ENCODE data around the gene TAF12. TPM values are rescaled to one million over a fixed set of nuclear protein-coding genes. Genes with fewer than 3 reads are reported as not detected.

The TAF12 gene
- total RNA-seq, 1 donor from 2014 or later = 25.9 TPM

- FAIRE-seq = no peak
Observed at GRCh38 chr1:28565040-28565439, 77.8 kb downstream of the TAF12 start.

GRCh38 chr1:28564310-28564709 lies 78.6 kb downstream of the TAF12 start:
- H3K36me3 ChIP-seq (ENCODE audit: insufficient read depth, low read length) = peaks cover 42% of the 10 kb centered on the region

More at GRCh38 chr1:28565040-28565439, 77.8 kb downstream of the TAF12 start:
- Mint-ChIP-seq H3K27me3 (ENCODE audit: low read depth, unreplicated experiment) (no peaks in the 10 kb centered on the region), H3K4me1 (ENCODE audit: low read depth, unreplicated experiment) (no peaks in the 10 kb centered on the region), H3K4me3 (ENCODE audit: unreplicated experiment) (no peak overlapping the region), H3K9me3 (ENCODE audit: unreplicated experiment) (no peaks in the 10 kb centered on the region), H3K27ac (ENCODE audit: unreplicated experiment) (no peak overlapping the region), H3K36me3 (ENCODE audit: low read depth, unreplicated experiment) (peaks cover 15% of the 10 kb centered on the region)
- Histone ChIP-seq H3K9ac (ENCODE audit: low read length) (no peak overlapping the region), H3K27me3 (ENCODE audit: insufficient read depth, low read length) (no peaks in the 10 kb centered on the region), H3K27ac (ENCODE audit: low read depth, low read length) (no peak overlapping the region), H3K9me3 (ENCODE audit: insufficient read depth, low read depth, low read length) (no peaks in the 10 kb centered on the region), H3K36me3 (ENCODE audit: insufficient read depth, low read length) (peaks cover 40% of the 10 kb centered on the region), H3K79me2 (ENCODE audit: insufficient read depth, low read length) (no peaks in the 10 kb centered on the region), H3K4me1 (ENCODE audit: insufficient read depth, low read length) (no peaks in the 10 kb centered on the region), H2AFZ (ENCODE audit: low read depth, low read length) (no peak overlapping the region), H4K20me1 (ENCODE audit: insufficient read depth, low read length) (no peaks in the 10 kb centered on the region), H3K4me2 (ENCODE audit: low read length) (no peak overlapping the region), H3K4me3 (ENCODE audit: insufficient read depth, low read depth, low read length) (no peak overlapping the region)
- DNase-seq (ENCODE audit: low read depth) = no peak
- TF ChIP-seq EZH2 (IDR thresholded peaks at IDR 0.05; ENCODE audit: insufficient read depth, low read length) = no peak
- TF ChIP-seq CTCF (IDR thresholded peaks at IDR 0.05; ENCODE audit: insufficient read depth, low read depth, low read length) = no peak

More at GRCh38 chr1:28564310-28564709, 78.6 kb downstream of the TAF12 start:
- Mint-ChIP-seq H3K4me3 (ENCODE audit: unreplicated experiment) (no peak overlapping the region), H3K27ac (ENCODE audit: unreplicated experiment) (no peak overlapping the region), H3K36me3 (ENCODE audit: low read depth, unreplicated experiment) (peaks cover 15% of the 10 kb centered on the region), H3K4me1 (ENCODE audit: low read depth, unreplicated experiment) (no peaks in the 10 kb centered on the region), H3K27me3 (ENCODE audit: low read depth, unreplicated experiment) (no peaks in the 10 kb centered on the region), H3K9me3 (ENCODE audit: unreplicated experiment) (no peaks in the 10 kb centered on the region)
- H3K9me3 ChIP-seq (ENCODE audit: insufficient read depth, low read depth, low read length) = no peaks in the 10 kb centered on the region
- no peak for DNase-seq (ENCODE audit: low read depth)
- no peak for FAIRE-seq
- no peaks in the 10 kb centered on the region for H3K79me2 ChIP-seq (ENCODE audit: insufficient read depth, low read length)
- no peak overlapping the region for H2AFZ ChIP-seq (ENCODE audit: low read depth, low read length)
- H4K20me1 ChIP-seq (ENCODE audit: insufficient read depth, low read length) = no peaks in the 10 kb centered on the region
- H3K4me2 ChIP-seq (ENCODE audit: low read length) = no peak overlapping the region
- no peaks in the 10 kb centered on the region for H3K4me1 ChIP-seq (ENCODE audit: insufficient read depth, low read length)
- H3K27ac ChIP-seq (ENCODE audit: low read depth, low read length) = no peak overlapping the region
- H3K27me3 ChIP-seq (ENCODE audit: insufficient read depth, low read length) = no peaks in the 10 kb centered on the region
- H3K9ac ChIP-seq (ENCODE audit: low read length) = no peak overlapping the region
- H3K4me3 ChIP-seq (ENCODE audit: insufficient read depth, low read depth, low read length) = no peak overlapping the region
- TF ChIP-seq CTCF (IDR thresholded peaks at IDR 0.05; ENCODE audit: insufficient read depth, low read depth, low read length) (no peak), EZH2 (IDR thresholded peaks at IDR 0.05; ENCODE audit: insufficient read depth, low read length) (no peak)
